ENCODE results near the gene PDE10A. TPM values are rescaled to one million over a fixed set of nuclear protein-coding genes. Genes with fewer than 3 reads are reported as not detected.

Gene PDE10A
- total and polyA plus RNA-seq, 2 of the 8 experiments (the other 6 are each of a cell fraction or from before 2014, with no cell fraction given), result 1.1 to 2.4 TPM

GRCh38 chr6:165383323-165383722 is 279.7 kb downstream of the PDE10A start:
- 82% methylated on average over 3 of the region's 3 CpGs; no CpG with 5 or more reads in 1 of the 2 experiments for WGBS, 2 experiments (ENCODE audit: extremely low coverage in 1 of 2, insufficient coverage in 1 of 2, insufficient read length in 1 of 2, insufficient replicate concordance in 2 of 2, low coverage in 1 of 2, low lambda C conversion rate in 2 of 2, missing lambda C conversion rate in 1 of 2)
- H3K4me3 ChIP-seq (ENCODE audit: extremely low read depth in 1 of 4, insufficient read depth in 2 of 4, low read depth in 3 of 4, low read length in 4 of 4), result no peak overlapping the region
- TF ChIP-seq SIX5 (IDR thresholded peaks at IDR 0.05; ENCODE audit: low read depth, low read length) (no peak), JUN (IDR thresholded peaks at IDR 0.05; ENCODE audit: low read depth, low read length) (no peak), ATF3 (IDR thresholded peaks at IDR 0.05; ENCODE audit: insufficient read depth, low read depth, low read length) (no peak), NANOG (IDR thresholded peaks at IDR 0.05; ENCODE audit: insufficient read depth, low read depth, low read length, poor library complexity, severe bottlenecking) (no peak)
- H3K4ac ChIP-seq (replicated peaks; ENCODE audit: insufficient read length, low read depth, low read length), result no peak overlapping the region
- no peaks in the 10 kb centered on the region for H3K9me3 ChIP-seq (ENCODE audit: insufficient read depth in 2 of 2, low read depth in 1 of 2, low read length in 1 of 2)
- H4K5ac ChIP-seq (ENCODE audit: insufficient read length, low read depth, low read length), result no peak overlapping the region
- no peak overlapping the region for H3K4me2 ChIP-seq (ENCODE audit: insufficient read depth in 1 of 2, low read depth in 2 of 2, low read length in 2 of 2)
- H2BK20ac ChIP-seq (ENCODE audit: low read length), result no peak overlapping the region
- no peak overlapping the region for H4K91ac ChIP-seq (replicated peaks; ENCODE audit: insufficient read length, low read length)
- no peaks in the 10 kb centered on the region for H4K20me1 ChIP-seq (replicated peaks in 1 of 2; ENCODE audit: control insufficient read depth in 1 of 2, insufficient read depth in 2 of 2, low read length in 2 of 2)
- DNase-seq (ENCODE audit: low read depth in 1 of 2, low spot score in 2 of 2) (no peak), FAIRE-seq (no peak)
- no peak overlapping the region for H3K14ac ChIP-seq (ENCODE audit: insufficient read length)
- no peak overlapping the region for H3K27ac ChIP-seq (ENCODE audit: low read depth, low read length)
- no peak overlapping the region for H2BK12ac ChIP-seq (ENCODE audit: low read depth, low read length)
- H3K18ac ChIP-seq (ENCODE audit: extremely low read depth, low read length), result no peak overlapping the region
- ChIA-PET POLR2A (ENCODE audit: partially characterized antibody) (no interaction called here), CTCF (ENCODE audit: partially characterized antibody) (no interaction called here)
- H2BK120ac ChIP-seq (replicated peaks; ENCODE audit: low read depth, low read length), result no peak overlapping the region
- no peak overlapping the region for H2BK5ac ChIP-seq (ENCODE audit: low read depth, low read length)
- H3K23me2 ChIP-seq (ENCODE audit: low read depth, low read length), result no peaks in the 10 kb centered on the region
- H2BK15ac ChIP-seq (ENCODE audit: low read length), result 0 out of 2 replicates have a peak overlapping the region, but pooled peaks have one; percentile 49
- no peaks in the 10 kb centered on the region for H3K4me1 ChIP-seq (replicated peaks in 1 of 4; ENCODE audit: control insufficient read depth in 3 of 4, insufficient read depth in 4 of 4, low read length in 3 of 4)
- no peaks in the 10 kb centered on the region for H3K27me3 ChIP-seq (replicated peaks in 1 of 4; ENCODE audit: control insufficient read depth in 3 of 4, extremely low read depth in 1 of 4, insufficient read depth in 3 of 4, low read length in 3 of 4)
- no peak overlapping the region for H3K23ac ChIP-seq (ENCODE audit: insufficient read length)
- H3K79me2 ChIP-seq (ENCODE audit: control insufficient read depth in 1 of 2, insufficient read depth in 2 of 2, low read length in 2 of 2), result no peaks in the 10 kb centered on the region
- no peak overlapping the region for H2AFZ ChIP-seq (ENCODE audit: low read length)
- H3K56ac ChIP-seq (replicated peaks; ENCODE audit: insufficient read length, low read depth, low read length), result no peak overlapping the region
- H3K9ac ChIP-seq (replicated peaks in 1 of 4; ENCODE audit: extremely low read depth in 1 of 4, low read depth in 3 of 4, low read length in 3 of 4), result no peak overlapping the region
- H4K8ac ChIP-seq (ENCODE audit: extremely low read depth, insufficient read depth, low read length), result no peak overlapping the region
- no peaks in the 10 kb centered on the region for H3K36me3 ChIP-seq (ENCODE audit: control insufficient read depth in 2 of 4, insufficient read depth in 4 of 4, low read length in 3 of 4)
- 0 out of 2 replicates have a peak overlapping the region, but pooled peaks have one; percentile 96 for H2AK5ac ChIP-seq (ENCODE audit: low read depth, low read length)
- no peaks in the 10 kb centered on the region for H3K79me1 ChIP-seq (ENCODE audit: low read depth, low read length)
